ENCODE results near the gene NOC3L. TPM values are rescaled to one million over a fixed set of nuclear protein-coding genes. Genes with fewer than 3 reads are reported as not detected.

NOC3L gene
- total RNA-seq, 1 donor from 2014 or later = 9.3 TPM

DNA sequence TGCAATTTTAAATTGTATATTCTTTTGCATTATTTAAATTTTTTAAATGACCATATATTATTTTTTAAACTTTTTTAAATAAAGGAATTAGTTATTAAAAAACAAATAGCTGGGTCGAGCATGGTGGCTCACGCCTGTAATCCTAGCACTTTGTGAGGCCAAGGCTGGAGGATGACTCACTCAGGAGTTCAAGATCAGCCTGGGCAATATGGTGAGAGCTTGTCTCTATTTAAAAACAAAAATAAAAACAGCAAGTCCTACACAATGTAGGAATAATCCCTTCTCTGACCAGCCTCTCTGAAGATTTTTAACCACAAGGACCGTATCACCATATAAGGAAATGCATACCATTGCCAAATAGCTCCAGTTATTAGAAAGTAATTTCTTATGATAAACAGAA, 19.6 kb downstream of the NOC3L start:
- Mint-ChIP-seq H3K27ac (ENCODE audit: unreplicated experiment) (no peak overlapping the region), H3K36me3 (ENCODE audit: low read depth, unreplicated experiment) (peaks cover 2% of the 10 kb centered on the region), H3K4me3 (ENCODE audit: unreplicated experiment) (no peak overlapping the region), H3K27me3 (ENCODE audit: unreplicated experiment) (no peaks in the 10 kb centered on the region), H3K9me3 (ENCODE audit: unreplicated experiment) (no peaks in the 10 kb centered on the region), H3K4me1 (ENCODE audit: unreplicated experiment) (no peaks in the 10 kb centered on the region)
- TF ChIP-seq CTCF (IDR thresholded peaks at IDR 0.05; ENCODE audit: unreplicated experiment) = no peak
- DNase-seq (ENCODE audit: low spot score) = no peak

DNA sequence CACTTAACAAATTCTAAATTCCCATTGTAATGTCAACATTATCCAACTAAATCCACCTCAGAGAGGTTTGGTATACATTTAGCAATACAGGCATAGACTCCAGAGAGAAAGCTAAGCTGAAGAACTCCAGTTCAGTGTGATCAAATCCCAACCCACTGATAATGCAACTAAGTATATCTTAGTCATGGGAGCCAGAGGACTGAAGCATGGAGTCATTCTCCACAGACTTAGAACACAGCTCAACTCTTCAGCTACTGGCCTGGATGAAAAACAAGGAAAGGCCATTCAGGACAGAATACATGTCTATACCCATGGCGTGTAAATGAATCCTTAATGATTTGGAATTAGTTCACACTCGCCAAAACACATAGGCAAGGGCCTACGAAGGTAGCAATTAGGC, 27.9 kb downstream of the NOC3L start:
- H3K27ac Mint-ChIP-seq (ENCODE audit: unreplicated experiment) = no peak overlapping the region
- H3K4me3 Mint-ChIP-seq (ENCODE audit: unreplicated experiment) = no peak overlapping the region
- no peaks in the 10 kb centered on the region for H3K9me3 Mint-ChIP-seq (ENCODE audit: unreplicated experiment)
- no peaks in the 10 kb centered on the region for H3K27me3 Mint-ChIP-seq (ENCODE audit: unreplicated experiment)
- no peak for TF ChIP-seq CTCF (IDR thresholded peaks at IDR 0.05; ENCODE audit: unreplicated experiment)
- no peak for DNase-seq (ENCODE audit: low spot score)
- H3K4me1 Mint-ChIP-seq (ENCODE audit: unreplicated experiment) = no peaks in the 10 kb centered on the region
- peaks cover 17% of the 10 kb centered on the region for H3K36me3 Mint-ChIP-seq (ENCODE audit: low read depth, unreplicated experiment)

- Mint-ChIP-seq H3K4me3 (ENCODE audit: unreplicated experiment) (no peak overlapping the region), H3K36me3 (ENCODE audit: low read depth, unreplicated experiment) (peaks cover 14% of the 10 kb centered on the region), H3K27ac (ENCODE audit: unreplicated experiment) (no peak overlapping the region), H3K9me3 (ENCODE audit: unreplicated experiment) (no peaks in the 10 kb centered on the region), H3K27me3 (ENCODE audit: unreplicated experiment) (no peaks in the 10 kb centered on the region), H3K4me1 (ENCODE audit: unreplicated experiment) (no peaks in the 10 kb centered on the region)
- DNase-seq (ENCODE audit: low spot score) = no peak
- no peak for TF ChIP-seq CTCF (IDR thresholded peaks at IDR 0.05; ENCODE audit: unreplicated experiment)
Observed at GRCh38 chr10:94333051-94333450, 29.7 kb downstream of the NOC3L start.

GRCh38 chr10:94328613-94329012, 34.1 kb downstream of the NOC3L start:
- H3K4me1 Mint-ChIP-seq (ENCODE audit: unreplicated experiment) = no peaks in the 10 kb centered on the region
- no peaks in the 10 kb centered on the region for H3K27me3 Mint-ChIP-seq (ENCODE audit: unreplicated experiment)

GRCh38 chr10:94327649-94328048, 35.1 kb downstream of the NOC3L start:
- H3K27me3 Mint-ChIP-seq (ENCODE audit: unreplicated experiment) = no peaks in the 10 kb centered on the region
- H3K4me3 Mint-ChIP-seq (ENCODE audit: unreplicated experiment) = no peak overlapping the region
- TF ChIP-seq CTCF (IDR thresholded peaks at IDR 0.05; ENCODE audit: unreplicated experiment) = no peak
- no peaks in the 10 kb centered on the region for H3K9me3 Mint-ChIP-seq (ENCODE audit: unreplicated experiment)
- H3K27ac Mint-ChIP-seq (ENCODE audit: unreplicated experiment) = no peak overlapping the region
- no peaks in the 10 kb centered on the region for H3K4me1 Mint-ChIP-seq (ENCODE audit: unreplicated experiment)
- DNase-seq (ENCODE audit: low spot score) = no peak
- peaks cover 4% of the 10 kb centered on the region for H3K36me3 Mint-ChIP-seq (ENCODE audit: low read depth, unreplicated experiment)

More at GRCh38 chr10:94328613-94329012, 34.1 kb downstream of the NOC3L start:
- Mint-ChIP-seq H3K36me3 (ENCODE audit: low read depth, unreplicated experiment) (peaks cover 4% of the 10 kb centered on the region), H3K9me3 (ENCODE audit: unreplicated experiment) (no peaks in the 10 kb centered on the region), H3K27ac (ENCODE audit: unreplicated experiment) (no peak overlapping the region), H3K4me3 (ENCODE audit: unreplicated experiment) (no peak overlapping the region)
- no peak for DNase-seq (ENCODE audit: low spot score)
- TF ChIP-seq CTCF (IDR thresholded peaks at IDR 0.05; ENCODE audit: unreplicated experiment) = no peak
